COLO668 (cell line): ENCODE results near the gene ORC6.

Experiments
- DNase-seq: peaks from one replicate; lab custom pipeline; 2025; ENCODE audit not compliant: unreplicated experiment; lab: John Stamatoyannopoulos, UW

Gene ORC6

DNA sequence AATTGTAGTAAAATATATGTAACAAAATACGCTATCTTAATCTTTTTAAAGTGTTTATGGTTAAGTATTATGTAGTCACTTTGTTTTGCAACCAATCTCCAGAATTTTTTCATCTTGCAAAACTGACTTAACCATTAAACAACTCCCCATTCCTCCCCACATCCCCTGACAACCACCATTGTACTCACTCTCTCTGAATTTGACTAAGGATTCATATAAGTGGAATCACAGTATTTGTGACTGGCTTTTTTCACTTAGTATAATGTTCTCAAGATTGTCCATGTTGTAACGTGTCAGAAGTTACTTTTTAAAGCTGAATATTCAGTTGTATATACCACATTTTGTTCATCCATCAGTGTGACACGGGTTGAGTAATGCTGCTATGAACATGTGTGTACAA lies 10.6 kb downstream of the ORC6 start:
- no peak for DNase-seq

DNA sequence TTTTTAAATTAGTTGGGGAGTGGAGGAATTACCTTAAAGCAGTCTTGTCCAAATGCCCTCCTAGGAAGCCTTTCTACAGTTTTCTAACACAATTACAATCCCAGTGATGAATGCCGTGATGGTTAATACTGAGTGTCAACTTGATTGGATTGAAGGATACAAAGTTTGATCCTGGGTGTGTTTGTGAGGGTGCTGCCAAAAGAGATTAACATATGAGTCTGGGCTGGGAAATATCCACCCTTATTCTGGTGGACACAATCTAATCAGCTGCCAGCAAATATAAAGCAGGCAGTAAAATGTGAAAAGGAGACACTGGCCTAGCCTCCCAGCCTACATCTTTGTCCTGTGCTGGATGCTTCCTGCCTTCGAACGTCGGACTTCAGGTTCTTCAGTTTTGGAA lies 12.2 kb downstream of the ORC6 start:
- DNase-seq: no peak

DNA sequence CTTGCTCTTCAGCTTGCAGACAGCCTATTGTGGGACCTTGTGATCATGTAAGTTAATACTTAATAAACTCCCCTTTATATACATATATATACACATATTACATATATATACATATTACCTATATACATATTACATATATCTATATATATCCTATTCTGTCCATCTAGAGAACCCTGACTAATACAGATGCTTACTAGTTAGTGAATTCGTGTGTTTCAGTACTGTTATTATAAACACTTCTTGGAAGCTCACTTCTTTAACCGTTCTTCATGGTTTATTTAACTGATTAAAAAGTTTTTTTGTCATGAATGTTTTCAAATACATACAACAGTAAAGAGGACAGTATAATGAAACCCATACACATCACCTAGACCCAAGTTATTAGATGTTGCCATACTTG lies 12.6 kb downstream of the ORC6 start:
- no peak for DNase-seq

DNA sequence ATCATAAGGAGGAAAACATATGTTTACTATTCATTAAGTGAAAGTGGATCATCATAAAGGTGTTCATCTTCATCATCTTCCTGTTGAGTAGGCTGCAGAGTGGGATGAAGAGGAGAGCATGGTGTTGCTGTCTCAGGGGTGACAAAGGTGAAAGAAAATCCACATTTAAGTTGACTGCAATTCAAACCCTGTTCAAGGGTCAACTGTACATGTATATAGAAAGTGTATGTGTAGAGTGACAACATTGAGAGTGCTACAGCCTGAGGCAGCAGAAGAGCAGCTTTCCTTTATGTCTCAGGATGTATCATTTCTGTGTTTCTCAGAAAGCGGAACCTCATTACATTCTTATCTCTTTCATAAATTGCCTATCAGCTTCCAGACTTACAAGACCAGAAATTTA lies 17.2 kb downstream of the ORC6 start:
- no peak for DNase-seq

DNA sequence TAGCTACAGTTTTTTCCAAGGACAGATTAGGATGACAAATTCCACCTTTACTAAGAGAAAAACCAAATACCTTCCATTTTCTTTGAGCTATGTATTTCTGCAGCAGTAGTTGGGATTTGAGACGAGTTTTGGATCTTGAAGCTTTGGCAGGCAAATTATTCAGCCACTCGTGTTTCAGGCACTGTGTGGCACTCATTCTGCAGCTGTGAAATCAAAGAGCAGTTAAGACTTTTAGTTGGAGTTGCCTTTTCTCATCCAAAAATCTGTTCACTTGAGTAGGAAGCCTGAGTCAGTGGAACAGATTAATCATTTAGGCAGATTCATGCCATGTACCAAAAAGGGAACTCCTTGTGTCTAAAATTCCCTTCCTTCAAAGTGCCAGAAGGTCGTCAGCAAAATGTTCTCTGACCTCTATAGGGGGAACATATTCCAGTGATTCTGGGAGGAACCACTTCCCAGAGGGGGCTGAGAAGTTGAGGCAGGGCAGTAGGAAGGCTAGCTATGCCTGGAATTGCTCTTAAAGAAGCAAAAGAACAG lies 20.1 kb downstream of the ORC6 start:
- no peak for DNase-seq

DNA sequence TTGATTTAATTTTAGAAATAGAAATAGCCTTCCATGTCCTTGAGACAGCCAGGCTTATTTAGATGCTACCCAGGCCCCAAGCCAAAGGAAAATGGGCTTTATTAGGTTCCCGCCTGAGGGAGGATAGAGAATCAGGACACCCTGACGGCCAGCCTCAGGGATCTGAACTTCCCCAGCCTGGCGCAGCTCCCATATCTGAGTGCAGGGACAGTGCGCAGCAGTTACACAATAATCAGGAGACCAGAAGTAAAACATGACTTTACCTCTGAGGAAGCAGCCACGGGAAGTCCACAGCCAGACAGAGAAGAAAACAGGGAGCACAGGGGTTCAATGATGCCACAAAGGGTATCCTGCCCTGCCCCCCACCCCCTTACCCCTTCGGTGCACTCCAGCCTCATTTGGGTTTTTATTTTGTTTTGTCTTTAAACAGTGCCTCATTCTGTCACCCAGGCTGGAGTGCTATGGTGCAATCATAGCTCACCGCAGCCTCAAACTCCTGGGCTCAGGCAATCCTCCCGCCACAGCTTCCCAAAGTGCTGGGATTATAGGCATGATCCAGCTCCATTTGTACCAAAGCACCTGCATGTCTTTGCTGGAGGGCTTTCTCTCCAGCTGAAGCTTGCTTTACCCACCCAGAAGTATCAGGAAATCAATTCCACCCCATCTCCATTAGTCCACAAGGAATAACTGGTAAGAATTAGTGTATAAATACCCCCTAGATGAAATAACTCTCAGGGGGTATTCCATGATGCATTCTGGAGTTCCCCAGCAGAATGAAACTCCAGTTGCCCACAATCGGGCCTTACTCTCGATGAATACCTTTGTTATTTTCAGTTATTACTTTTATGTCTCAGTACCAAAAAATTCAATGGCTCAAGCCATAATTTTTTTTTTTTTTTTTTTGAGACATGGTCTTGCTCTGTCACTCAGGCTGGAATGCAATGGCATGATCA lies 21.9 kb downstream of the ORC6 start:
- DNase-seq: no peak

DNA sequence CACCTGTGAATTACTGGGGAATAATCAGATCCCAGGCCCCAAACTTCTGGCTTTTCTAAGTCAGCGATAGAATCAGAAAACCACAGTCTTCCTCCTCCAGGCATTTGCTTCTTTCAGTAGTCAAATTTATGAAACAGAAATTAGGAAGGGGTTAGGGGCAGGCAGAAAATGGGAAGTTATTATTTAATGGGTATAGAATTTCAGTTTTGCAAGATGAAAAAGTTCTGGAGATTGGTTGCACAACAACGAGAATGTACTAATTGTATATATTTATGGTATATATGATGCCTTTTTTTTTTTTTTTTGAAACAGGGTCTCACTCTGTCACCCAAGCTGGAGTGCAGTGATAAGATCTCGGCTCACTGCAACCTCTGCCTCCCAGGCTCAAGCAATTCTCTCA lies 23.5 kb downstream of the ORC6 start:
- no peak for DNase-seq

DNA sequence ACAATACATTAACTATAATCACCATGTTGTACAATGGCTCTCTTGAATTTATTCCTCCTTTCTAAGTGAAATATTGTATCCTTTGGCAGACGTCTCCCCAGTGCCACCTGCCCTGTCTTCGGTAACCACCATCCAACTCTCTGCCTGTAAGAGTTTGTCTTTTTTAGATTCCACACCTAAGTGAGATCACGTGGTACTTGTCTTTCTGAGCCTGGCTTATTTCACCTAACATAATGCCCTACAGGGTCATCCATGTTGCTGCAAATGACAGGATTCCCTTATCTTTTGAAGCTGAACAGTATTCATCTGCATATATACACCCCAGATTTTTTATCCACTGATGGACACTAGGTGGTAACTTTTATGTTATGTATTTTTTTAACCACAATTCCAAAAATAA lies 24.2 kb downstream of the ORC6 start:
- no peak for DNase-seq

DNA sequence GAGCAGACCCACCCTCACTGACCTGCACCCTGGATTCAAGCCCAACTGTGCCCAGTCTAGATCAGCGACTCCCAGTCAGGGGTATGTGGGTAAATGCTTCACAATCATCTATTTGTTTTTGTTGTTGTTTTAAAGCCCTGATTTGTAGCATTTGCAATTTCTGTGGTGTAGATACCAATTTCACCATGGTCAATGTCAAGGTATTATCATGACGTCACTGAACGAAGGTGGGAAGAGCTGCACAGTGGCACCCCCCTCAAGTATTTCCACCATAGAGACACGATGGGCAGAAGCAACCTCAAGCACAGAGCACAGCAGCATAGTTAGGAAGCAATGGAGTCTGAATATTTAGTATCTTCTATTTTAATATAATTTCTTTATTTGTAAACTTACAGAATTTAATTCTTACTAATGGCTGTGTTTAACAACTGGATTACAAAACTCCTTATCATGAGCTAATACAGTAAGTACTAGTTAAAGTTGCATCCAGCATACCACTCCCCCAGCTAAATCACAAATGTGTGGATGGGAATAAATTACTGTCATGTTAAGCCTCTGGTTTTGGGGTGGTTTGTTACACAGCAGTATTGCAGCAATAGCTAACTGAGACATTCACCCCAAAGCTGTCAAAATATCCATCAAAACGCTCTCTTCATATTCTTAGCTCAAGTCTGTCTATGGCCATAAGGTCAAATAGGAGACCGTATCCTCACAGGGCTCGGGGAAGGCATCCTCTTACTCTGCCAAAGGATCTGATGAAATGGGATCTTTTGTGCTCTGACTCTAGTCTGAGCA lies 25.5 kb downstream of the ORC6 start:
- DNase-seq: no peak

DNA sequence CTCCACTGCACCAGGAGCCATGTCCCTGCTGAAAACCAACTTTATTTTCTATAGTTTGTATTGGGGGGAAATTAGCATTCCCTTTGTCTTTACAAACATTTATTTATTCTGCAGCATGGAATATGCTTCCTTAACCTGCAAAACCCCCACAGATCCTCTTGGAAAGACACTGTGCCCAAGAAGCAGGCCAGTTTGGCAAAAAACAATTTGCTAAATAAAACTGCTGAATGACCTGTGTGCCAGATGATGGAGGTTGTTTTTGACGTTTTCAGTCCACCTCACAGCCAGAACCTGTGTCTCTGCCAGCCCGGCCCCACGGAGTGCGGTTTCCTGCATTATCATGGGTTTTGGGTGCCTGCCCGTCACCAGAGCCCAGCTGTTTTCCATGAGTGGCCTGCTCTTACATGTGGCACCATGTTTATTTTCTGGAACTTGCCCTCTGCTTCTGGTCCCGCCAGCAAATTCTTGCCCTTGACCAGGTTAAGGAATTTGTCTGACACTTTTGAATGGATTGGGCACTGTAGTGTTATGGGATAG lies 26.4 kb downstream of the ORC6 start:
- no peak for DNase-seq

DNA sequence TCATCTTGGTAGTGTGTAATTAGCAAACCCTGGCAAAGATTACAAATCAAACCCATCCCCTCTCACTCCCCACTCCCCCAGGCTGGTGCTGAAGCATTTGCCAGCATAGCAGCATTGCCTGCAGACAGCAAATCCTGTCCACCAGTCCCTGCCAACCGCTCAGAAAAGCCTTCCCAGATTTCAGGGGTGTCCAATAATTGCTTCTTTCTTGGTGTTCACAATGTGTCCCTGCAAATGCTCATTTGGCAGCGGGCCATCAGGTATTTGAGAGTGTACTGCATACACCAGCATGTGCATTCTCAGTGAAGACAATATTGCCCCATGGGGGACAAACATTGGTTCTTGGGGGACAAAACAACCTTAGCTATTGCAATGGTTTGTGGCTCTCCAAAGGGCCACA lies 28.2 kb downstream of the ORC6 start:
- DNase-seq: no peak

DNA sequence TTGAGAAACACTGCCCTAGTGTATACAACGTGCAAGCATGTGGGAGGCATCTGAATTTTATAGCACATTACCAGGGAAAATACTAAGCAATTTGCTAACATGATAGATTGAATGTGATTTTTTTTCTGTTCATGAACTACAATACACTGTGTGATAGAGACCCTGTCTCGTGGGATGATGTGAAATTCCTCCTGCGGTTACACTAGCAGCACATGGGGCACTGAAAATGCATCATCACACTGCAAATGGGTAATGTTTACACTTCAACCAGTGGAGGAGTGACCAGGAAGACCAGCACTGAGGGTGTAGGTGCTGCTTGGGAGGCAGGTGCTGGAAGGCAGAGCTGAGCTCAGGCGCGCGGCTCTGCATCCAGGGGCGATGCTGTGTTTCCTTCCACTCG lies 28.8 kb downstream of the ORC6 start:
- peak; percentile 42 for DNase-seq

DNA sequence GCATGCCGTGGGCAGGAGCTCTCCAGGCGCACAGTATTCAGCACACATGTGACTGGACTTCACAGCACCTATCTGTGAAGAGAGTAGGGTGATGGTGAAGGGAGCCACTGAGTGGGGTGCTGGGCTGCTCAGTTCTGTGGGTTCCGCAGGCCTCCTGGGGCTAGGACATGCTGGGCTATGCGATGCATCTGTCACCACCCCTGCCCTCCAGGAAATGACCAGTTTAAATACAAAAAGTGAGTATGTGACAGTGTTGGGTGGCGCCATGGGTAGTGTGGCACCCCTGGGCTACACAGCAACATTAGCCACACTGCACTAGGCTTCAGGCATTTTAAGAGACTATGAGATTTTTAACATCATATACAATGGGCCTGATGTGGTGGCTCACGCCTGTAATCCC lies 30.1 kb downstream of the ORC6 start:
- DNase-seq: no peak

DNA sequence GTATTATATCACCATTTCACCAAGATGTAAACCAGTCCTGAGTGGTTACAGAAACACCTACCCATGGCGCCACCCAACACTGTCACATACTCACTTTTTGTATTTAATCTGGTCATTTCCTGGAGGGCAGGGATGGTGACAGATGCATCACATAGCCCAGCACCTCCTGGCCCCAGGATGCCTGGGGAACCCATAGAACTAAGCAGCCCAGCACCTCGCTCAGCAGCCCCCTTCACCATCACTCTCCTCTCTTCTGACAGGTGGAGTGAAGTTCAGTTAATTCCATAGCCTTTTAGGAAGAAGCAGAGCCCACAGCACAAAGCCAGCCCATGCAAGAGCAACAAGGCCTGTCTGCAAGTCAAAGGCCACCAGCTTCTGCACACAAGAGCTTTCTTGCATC lies 31.2 kb downstream of the ORC6 start:
- DNase-seq: no peak

DNA sequence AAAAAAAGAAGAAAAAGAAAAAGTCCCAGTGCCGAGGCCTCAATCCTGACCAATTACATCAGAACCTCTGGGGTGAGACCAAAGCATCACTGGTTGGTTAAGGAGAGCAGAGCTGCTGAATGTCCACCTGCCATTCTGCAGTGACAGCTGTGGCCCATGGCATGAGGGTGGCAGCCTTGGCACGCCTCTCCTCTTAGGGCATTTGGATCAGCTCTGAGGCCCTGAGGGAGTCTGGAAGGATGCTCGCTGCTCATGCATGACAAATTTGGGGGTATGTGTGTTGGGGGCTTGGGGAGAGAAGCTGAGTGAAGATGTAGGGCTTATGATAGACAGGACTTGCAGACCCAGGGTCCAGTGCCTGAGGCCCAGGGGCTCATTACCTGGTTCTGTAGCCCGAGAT lies 32.4 kb downstream of the ORC6 start:
- DNase-seq: no peak

DNA sequence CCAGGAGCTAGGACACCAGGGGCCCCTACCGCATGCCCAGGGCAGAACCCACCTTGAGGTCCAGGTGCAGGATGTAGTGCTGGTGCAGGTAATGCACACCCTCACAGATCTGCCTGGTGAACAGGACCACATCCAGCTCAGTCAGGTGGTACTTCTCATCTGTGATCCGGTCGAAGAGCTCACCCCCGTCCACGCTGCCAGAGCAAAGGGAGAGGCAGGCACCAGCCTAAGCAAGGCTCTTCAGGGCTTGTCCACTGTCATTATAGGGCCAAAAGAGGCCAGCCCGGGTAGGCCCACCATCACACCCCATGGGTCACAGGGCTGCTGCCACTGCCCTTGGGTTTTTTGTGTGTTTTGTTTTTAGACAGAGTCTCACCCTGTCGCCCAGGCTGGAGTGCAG lies 37.7 kb downstream of the ORC6 start:
- no peak for DNase-seq

DNA sequence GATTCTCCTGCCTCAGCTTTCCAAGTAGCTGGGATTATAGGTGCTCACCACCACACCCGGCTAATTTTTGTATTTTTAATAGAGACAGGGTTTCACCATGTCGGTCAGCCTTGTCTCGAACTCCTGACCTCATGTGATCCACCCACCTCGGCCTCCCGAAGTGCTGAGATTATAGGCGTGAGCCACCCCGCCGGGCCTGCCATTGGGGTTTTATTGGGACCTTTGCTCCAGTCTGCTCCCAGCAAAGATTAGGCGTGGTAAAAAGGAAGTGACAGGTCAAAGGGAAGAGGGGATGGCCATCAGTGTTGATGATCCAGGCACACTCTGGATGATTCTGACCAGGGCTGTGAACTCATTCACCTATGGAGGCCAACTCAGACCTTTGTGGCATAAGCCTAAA lies 38.2 kb downstream of the ORC6 start:
- DNase-seq: no peak

DNA sequence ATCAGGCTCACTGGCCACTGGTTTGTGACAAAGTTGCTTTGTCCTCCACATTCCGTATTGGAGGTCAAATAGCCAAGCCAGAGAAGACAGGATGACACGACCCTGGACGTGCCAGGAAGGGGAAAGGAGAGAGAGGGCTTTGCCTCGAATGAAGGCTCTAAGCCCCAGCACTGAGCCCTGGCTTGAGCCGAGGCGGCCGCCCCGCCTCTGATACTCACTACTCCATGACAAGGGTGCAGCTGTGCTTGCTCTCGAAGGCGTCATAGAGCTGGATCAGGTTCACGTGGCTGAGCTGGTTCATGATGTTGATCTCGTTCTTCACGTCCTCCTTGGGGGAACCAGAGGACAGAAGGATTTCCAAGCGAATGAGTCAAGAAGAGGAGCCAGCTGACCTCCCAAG lies 39.3 kb downstream of the ORC6 start:
- no peak for DNase-seq

DNA sequence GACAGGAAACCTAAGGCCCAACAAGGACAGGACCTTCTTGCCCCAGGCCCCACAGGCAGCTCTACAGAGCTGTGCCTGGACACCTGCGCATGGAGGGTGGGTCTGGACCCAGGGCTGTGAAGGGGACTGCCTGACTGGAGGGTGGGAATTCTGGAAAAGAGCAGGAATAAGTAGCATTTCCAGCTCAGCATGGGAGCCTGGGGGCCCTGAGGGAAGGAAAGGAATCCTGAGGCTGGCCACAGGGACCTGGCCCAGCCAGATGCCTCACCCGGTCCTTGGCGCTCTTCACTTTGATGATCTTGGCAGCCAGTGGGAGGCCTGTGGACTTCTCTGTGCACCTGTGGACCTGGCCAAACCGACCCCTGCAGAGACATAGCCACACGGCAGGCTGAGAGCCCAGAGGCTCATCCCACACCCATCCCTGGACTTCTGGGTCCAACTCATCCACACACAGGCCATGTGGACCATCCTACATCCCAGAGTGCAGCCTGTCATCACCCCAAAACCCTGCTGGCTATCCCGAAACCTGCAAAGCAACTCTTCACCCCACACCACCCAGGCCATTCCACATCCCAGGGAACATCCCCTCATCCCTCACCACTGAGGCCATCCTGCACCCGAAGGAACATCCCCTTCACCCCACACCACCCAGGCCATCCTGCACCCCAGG lies 40.0 kb downstream of the ORC6 start:
- no peak for DNase-seq

DNA sequence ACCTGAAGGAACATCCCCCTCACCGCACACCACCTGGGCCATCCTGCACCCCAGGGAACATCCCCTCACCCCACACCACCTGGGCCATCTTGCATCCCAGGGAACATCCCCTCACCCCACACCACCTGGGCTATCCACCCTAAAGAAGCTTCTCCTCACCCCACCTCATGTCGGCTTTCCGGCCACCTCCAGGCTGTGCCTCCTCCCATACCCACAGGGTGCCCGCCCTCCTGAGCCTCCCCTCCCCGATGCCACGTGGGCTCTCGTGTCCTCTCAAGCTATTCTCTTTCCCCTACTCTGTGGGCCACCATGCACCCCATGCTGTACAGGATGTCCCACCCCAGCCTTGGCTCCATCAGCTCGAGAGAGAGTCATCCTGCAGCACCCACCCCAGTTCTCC lies 40.7 kb downstream of the ORC6 start:
- DNase-seq: no peak
